Upper lobe of left lung (tissue), 6 donors: ENCODE results near the gene DELE1. TPM values are rescaled to one million over a fixed set of nuclear protein-coding genes. Genes with fewer than 3 reads are reported as not detected.

ENCODE experiments used
- ATAC-seq, 2 donors: fragments of 200-7000 bp; cut with Tn5 transposase; one replicate each; pipeline ENCODE4 v1.9.1; 2022; ENCODE audit warnings: mild to moderate bottlenecking in 2 of 2, moderate library complexity in 2 of 2; ENCODE audit not compliant: low FRiP score in 2 of 2
- DNase-seq, 2 donors: peaks; one replicate each; pipeline ENCODE4 v3.0.0-alpha.2; 2019 to 2020
- H3K27ac ChIP-seq, 4 donors: fragments of 200-600 bp; sonication (generic); one replicate each; pipeline ENCODE4 v1.5.1; 2016 to 2019
- H3K27me3 ChIP-seq, 4 donors: fragments of 200-600 bp; sonication (generic); one replicate each; pipeline ENCODE4 v1.5.1; 2017 to 2019
- H3K36me3 ChIP-seq, 4 donors: fragments of 200-600 bp; sonication (generic); one replicate each; pipeline ENCODE4 v1.5.1; 2016 to 2019
- H3K4me1 ChIP-seq, 4 donors: fragments of 200-600 bp; sonication (generic); one replicate each; pipeline ENCODE4 v1.5.1; 2018 to 2019
- H3K4me3 ChIP-seq, 4 donors: fragments of 200-600 bp; sonication (generic); one replicate each; pipeline ENCODE4 v1.5.1; 2017 to 2019; ENCODE audit warnings: mild to moderate bottlenecking in 2 of 4, moderate library complexity in 1 of 4
- H3K9me3 ChIP-seq, 4 donors: fragments of 200-600 bp; sonication (generic); one replicate each; pipeline ENCODE4 v1.5.1; 2018 to 2019
- CTCF ChIP-seq, 6 experiments: fragments of 450-650 bp in 4 of 6; fragments of 200-600 bp in 2 of 6; sonication (generic) in 2 of 6; IDR thresholded peaks; one replicate each; pipeline ENCODE4 v1.5.1; 2016 to 2019; ENCODE audit warnings: antibody characterized with exemption in 6 of 6
- EP300 ChIP-seq, 4 donors: sonication (generic); formaldehyde crosslinking; IDR thresholded peaks; one replicate each; pipeline ENCODE4 v1.5.1; 2017; ENCODE audit warnings: antibody characterized with exemption in 4 of 4, control low read depth in 2 of 4
- POLR2A ChIP-seq, 4 donors: fragments of 450-650 bp; IDR thresholded peaks; one replicate each; pipeline ENCODE4 v1.5.1; 2016 to 2017; ENCODE audit warnings: antibody characterized with exemption in 4 of 4, mild to moderate bottlenecking in 2 of 4
- POLR2AphosphoS5 ChIP-seq, 2 donors: sonication (generic); formaldehyde crosslinking; IDR thresholded peaks; one replicate each; pipeline ENCODE4 v1.5.1; 2017; ENCODE audit warnings: antibody characterized with exemption in 2 of 2
- WGBS, 2 donors: methylation state at CpG; one replicate each; pipeline ENCODE4 v1.1.5; 2017 to 2018; 5-methylcytosine and 5-hydroxymethylcytosine counted together
- total RNA-seq, 6 donors: library from RNA; depleted of rRNA in 4 of 6; stranded (reverse); fragments of >200 nt in 4 of 6; gene quantifications; one replicate each; pipeline versions ENCODE4 v1.1.0 to v1.2.1, GENCODE V29; 2016 to 2021
- donor health status: DM: no; HTN: no; CAD: no; lungs with moderate emphysema.
- donor health status: DM: no; HTN: yes; CAD: no; lungs with severe emphysema.

DELE1 gene
- total RNA-seq, 6 donors from 2014 or later: 59.4 to 151 (median 87.5) TPM

- no peak for DNase-seq
- H3K27me3 ChIP-seq: no peaks in the 10 kb centered on the region
- H3K4me3 ChIP-seq: no peak overlapping the region
- 59 to 74% methylated on average over 2 of the region's 2 CpGs for WGBS, 2 donors
- no peak for TF ChIP-seq EP300 (IDR thresholded peaks at IDR 0.05)
- TF ChIP-seq POLR2A (IDR thresholded peaks at IDR 0.05): no peak
- TF ChIP-seq CTCF (IDR thresholded peaks at IDR 0.05): no peak
- TF ChIP-seq POLR2AphosphoS5 (IDR thresholded peaks at IDR 0.05): no peak
- H3K36me3 ChIP-seq: peaks cover 0 to 39% (median 2%) of the 10 kb centered on the region in 4 donors
- peak overlapping the region in 2 of 4 donors; percentile 6 to 9 for H3K27ac ChIP-seq
- ATAC-seq: no peak
- no peaks in the 10 kb centered on the region for H3K9me3 ChIP-seq
- H3K4me1 ChIP-seq: peaks cover 42 to 56% (median 51%) of the 10 kb centered on the region in 4 donors
Observed at GRCh38 chr5:141949511-141949910, 25.8 kb downstream of the DELE1 start.

- H3K27ac ChIP-seq: peak overlapping the region in 2 of 4 donors; percentile 51 to 67
- no peaks in the 10 kb centered on the region for H3K9me3 ChIP-seq
- peaks cover 46 to 49% (median 47%) of the 10 kb centered on the region in 4 donors for H3K4me1 ChIP-seq
- WGBS, 2 donors: 87 to 89% methylated on average over 3 of the region's 3 CpGs
- TF ChIP-seq CTCF (IDR thresholded peaks at IDR 0.05): no peak
- TF ChIP-seq EP300 (IDR thresholded peaks at IDR 0.05): no peak
- no peak for TF ChIP-seq POLR2A (IDR thresholded peaks at IDR 0.05)
- no peak for TF ChIP-seq POLR2AphosphoS5 (IDR thresholded peaks at IDR 0.05)
- peaks cover 0 to 37% (median 2%) of the 10 kb centered on the region in 4 donors for H3K36me3 ChIP-seq
- no peaks in the 10 kb centered on the region for H3K27me3 ChIP-seq
- DNase-seq: no peak
- ATAC-seq: no peak
- H3K4me3 ChIP-seq: no peak overlapping the region
Observed at GRCh38 chr5:141950207-141951005, 26.7 kb downstream of the DELE1 start.

- Histone ChIP-seq H3K27ac (peak overlapping the region in 3 of 4 donors; percentile 56 to 76 (median 67)), H3K27me3 (no peaks in the 10 kb centered on the region), H3K4me3 (peak overlapping the region in 1 of 4 donors; percentile 50), H3K36me3 (peaks cover 0 to 37% (median 2%) of the 10 kb centered on the region in 4 donors), H3K4me1 (peaks cover 37 to 42% (median 38%) of the 10 kb centered on the region in 4 donors), H3K9me3 (no peaks in the 10 kb centered on the region)
- WGBS, 2 donors: 25 to 27% methylated on average over 8 to 9 of the region's 9 CpGs
- DNase-seq: no peak
- TF ChIP-seq POLR2AphosphoS5 (IDR thresholded peaks at IDR 0.05) (peak in 1 of 2 donors; percentile 66), POLR2A (IDR thresholded peaks at IDR 0.05) (no peak), EP300 (IDR thresholded peaks at IDR 0.05) (no peak), CTCF (IDR thresholded peaks at IDR 0.05) (peak in 2 of 6 experiments; percentile 25 to 27)
- no peak for ATAC-seq
Observed at GRCh38 chr5:141951332-141951781, 27.7 kb downstream of the DELE1 start.

GRCh38 chr5:141952020-141952419 lies 28.3 kb downstream of the DELE1 start:
- Histone ChIP-seq H3K27ac (peak overlapping the region in 3 of 4 donors; percentile 56 to 76 (median 67)), H3K4me3 (peak overlapping the region in 1 of 4 donors; percentile 50)
- DNase-seq: no peak

More at GRCh38 chr5:141952020-141952419, 28.3 kb downstream of the DELE1 start:
- H3K9me3 ChIP-seq: no peaks in the 10 kb centered on the region
- ATAC-seq: no peak
- peaks cover 0 to 37% (median 2%) of the 10 kb centered on the region in 4 donors for H3K36me3 ChIP-seq
- H3K4me1 ChIP-seq: peaks cover 30 to 42% (median 36%) of the 10 kb centered on the region in 4 donors
- TF ChIP-seq POLR2A (IDR thresholded peaks at IDR 0.05) (no peak), POLR2AphosphoS5 (IDR thresholded peaks at IDR 0.05) (no peak), CTCF (IDR thresholded peaks at IDR 0.05) (no peak), EP300 (IDR thresholded peaks at IDR 0.05) (no peak)
- 34 to 43% methylated on average over 2 of the region's 2 CpGs for WGBS, 2 donors
- H3K27me3 ChIP-seq: no peaks in the 10 kb centered on the region
